Measurements from ENCODE around the gene TRIM41.

TRIM41 gene

GRCh38 chr5:181233801-181234454 is 10.8 kb downstream of the TRIM41 start:
- no peak overlapping the region for H3K27ac ChIP-seq (ENCODE audit: low read depth, low read length)
- H3F3A ChIP-seq (ENCODE audit: insufficient read depth): peaks cover 60% of the 10 kb centered on the region
- TF ChIP-seq EZH2phosphoT487 (conservative IDR thresholded peaks at IDR 0.05; ENCODE audit: low read length) (no peak), CTCF (IDR thresholded peaks at IDR 0.05; ENCODE audit: insufficient read depth, low read length, poor library complexity, severe bottlenecking) (no peak)
- H4K20me1 ChIP-seq (ENCODE audit: low read depth, low read length): peaks cover 11% of the 10 kb centered on the region; the same call in 1 of the 2 replicates
- no peak overlapping the region for H3K9ac ChIP-seq (ENCODE audit: low read length)
- no peaks in the 10 kb centered on the region for H3K27me3 ChIP-seq (ENCODE audit: low read length)
- H3K4me2 ChIP-seq (ENCODE audit: low read depth, low read length, poor library complexity, severe bottlenecking): no peak overlapping the region
- peaks cover 23% of the 10 kb centered on the region for H3K36me3 ChIP-seq (ENCODE audit: low read length)
- no peaks in the 10 kb centered on the region for H3K9me3 ChIP-seq (ENCODE audit: insufficient read depth, low read length)
- 0 out of 2 replicates have a peak, but pooled peaks cover 9% of the 10 kb centered on the region for H3K79me2 ChIP-seq (ENCODE audit: insufficient read depth, low read length)
- H3K4me3 ChIP-seq (ENCODE audit: insufficient read depth, low read length, poor library complexity, severe bottlenecking): no peak overlapping the region
- no peaks in the 10 kb centered on the region for H3K9me2 ChIP-seq (replicated peaks; ENCODE audit: insufficient read depth, low read length)
- no peak overlapping the region for H2AFZ ChIP-seq (ENCODE audit: low read depth, low read length, severe bottlenecking)

GRCh38 chr5:181234455-181235306 is 11.6 kb downstream of the TRIM41 start:
- no peaks in the 10 kb centered on the region for H3K27me3 ChIP-seq (ENCODE audit: low read length)
- H3K4me2 ChIP-seq (ENCODE audit: low read depth, low read length, poor library complexity, severe bottlenecking): no peak overlapping the region
- peaks cover 29% of the 10 kb centered on the region for H3K36me3 ChIP-seq (ENCODE audit: low read length)
- no peak overlapping the region for H3K9ac ChIP-seq (ENCODE audit: low read length)
- TF ChIP-seq EZH2phosphoT487 (conservative IDR thresholded peaks at IDR 0.05; ENCODE audit: low read length) (no peak), CTCF (IDR thresholded peaks at IDR 0.05; ENCODE audit: insufficient read depth, low read length, poor library complexity, severe bottlenecking) (no peak)
- no peaks in the 10 kb centered on the region for H3K9me3 ChIP-seq (ENCODE audit: insufficient read depth, low read length)
- H3K9me2 ChIP-seq (replicated peaks; ENCODE audit: insufficient read depth, low read length): no peaks in the 10 kb centered on the region
- peak overlapping the region; percentile 11; the same call in 1 of the 2 replicates for H3K27ac ChIP-seq (ENCODE audit: low read depth, low read length)
- no peak overlapping the region for H2AFZ ChIP-seq (ENCODE audit: low read depth, low read length, severe bottlenecking)
- 0 out of 2 replicates have a peak, but pooled peaks cover 10% of the 10 kb centered on the region for H3K79me2 ChIP-seq (ENCODE audit: insufficient read depth, low read length)
- H3F3A ChIP-seq (ENCODE audit: insufficient read depth): peaks cover 68% of the 10 kb centered on the region
- H4K20me1 ChIP-seq (ENCODE audit: low read depth, low read length): peaks cover 19% of the 10 kb centered on the region; the same call in 1 of the 2 replicates
- H3K4me3 ChIP-seq (ENCODE audit: insufficient read depth, low read length, poor library complexity, severe bottlenecking): no peak overlapping the region

- Histone ChIP-seq H3K79me2 (ENCODE audit: insufficient read depth, low read length) (0 out of 2 replicates have a peak, but pooled peaks cover 10% of the 10 kb centered on the region), H3K9me3 (ENCODE audit: insufficient read depth, low read length) (no peaks in the 10 kb centered on the region), H3K27me3 (ENCODE audit: low read length) (no peaks in the 10 kb centered on the region), H3K4me3 (ENCODE audit: insufficient read depth, low read length, poor library complexity, severe bottlenecking) (no peak overlapping the region), H2AFZ (ENCODE audit: low read depth, low read length, severe bottlenecking) (no peak overlapping the region), H3K36me3 (ENCODE audit: low read length) (peaks cover 29% of the 10 kb centered on the region), H3K9ac (ENCODE audit: low read length) (no peak overlapping the region), H3K9me2 (replicated peaks; ENCODE audit: insufficient read depth, low read length) (no peaks in the 10 kb centered on the region), H3K4me2 (ENCODE audit: low read depth, low read length, poor library complexity, severe bottlenecking) (no peak overlapping the region), H3F3A (ENCODE audit: insufficient read depth) (peaks cover 72% of the 10 kb centered on the region), H4K20me1 (ENCODE audit: low read depth, low read length) (peaks cover 19% of the 10 kb centered on the region; the same call in 1 of the 2 replicates), H3K27ac (ENCODE audit: low read depth, low read length) (0 out of 2 replicates have a peak overlapping the region, but pooled peaks have one; percentile 9)
- TF ChIP-seq EZH2phosphoT487 (conservative IDR thresholded peaks at IDR 0.05; ENCODE audit: low read length) (no peak), CTCF (IDR thresholded peaks at IDR 0.05; ENCODE audit: insufficient read depth, low read length, poor library complexity, severe bottlenecking) (no peak)
Measured at GRCh38 chr5:181235323-181235688, 12.2 kb downstream of the TRIM41 start.

Measured in SU-DHL-6 (cell line).